ENCODE results near the gene PDE4B. TPM values are rescaled to one million over a fixed set of nuclear protein-coding genes. Genes with fewer than 3 reads are reported as not detected.
A peak's percentile ranks its signal among the peaks of the same experiment; 100 is the strongest.

PDE4B gene
- total RNA-seq, 1 donor from 2014 or later = 0.57 TPM

DNA sequence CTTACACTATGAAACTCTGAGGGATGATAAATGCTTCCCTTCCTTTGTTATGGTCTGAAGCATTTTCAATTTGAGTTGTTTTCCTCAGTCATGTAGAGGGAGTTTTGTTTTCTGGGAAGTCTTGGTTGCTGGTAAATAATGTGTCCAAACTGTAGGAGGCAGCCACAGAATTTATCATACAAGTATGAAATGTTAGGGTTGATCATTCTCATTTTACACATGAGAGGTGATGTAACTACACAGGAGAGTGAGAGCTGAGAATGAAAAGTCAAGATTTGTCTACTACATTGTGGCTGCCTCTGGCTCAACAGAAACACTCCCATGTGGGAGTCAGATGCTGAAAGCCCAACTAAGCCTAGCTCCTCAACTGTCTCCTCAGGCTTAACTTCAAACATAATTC lies 558.8 kb downstream of the PDE4B start:
- Mint-ChIP-seq H3K9me3 (ENCODE audit: low read depth) (no peaks in the 10 kb centered on the region), H3K27me3 (ENCODE audit: low read depth) (no peaks in the 10 kb centered on the region), H3K36me3 (ENCODE audit: low read depth) (no peaks in the 10 kb centered on the region), H3K27ac (ENCODE audit: unreplicated experiment) (no peak overlapping the region), H3K4me3 (ENCODE audit: unreplicated experiment) (no peak overlapping the region), H3K4me1 (ENCODE audit: low read depth) (peaks cover 52% of the 10 kb centered on the region)
- no peak for DNase-seq (ENCODE audit: low spot score)
- TF ChIP-seq, protein P1, sequence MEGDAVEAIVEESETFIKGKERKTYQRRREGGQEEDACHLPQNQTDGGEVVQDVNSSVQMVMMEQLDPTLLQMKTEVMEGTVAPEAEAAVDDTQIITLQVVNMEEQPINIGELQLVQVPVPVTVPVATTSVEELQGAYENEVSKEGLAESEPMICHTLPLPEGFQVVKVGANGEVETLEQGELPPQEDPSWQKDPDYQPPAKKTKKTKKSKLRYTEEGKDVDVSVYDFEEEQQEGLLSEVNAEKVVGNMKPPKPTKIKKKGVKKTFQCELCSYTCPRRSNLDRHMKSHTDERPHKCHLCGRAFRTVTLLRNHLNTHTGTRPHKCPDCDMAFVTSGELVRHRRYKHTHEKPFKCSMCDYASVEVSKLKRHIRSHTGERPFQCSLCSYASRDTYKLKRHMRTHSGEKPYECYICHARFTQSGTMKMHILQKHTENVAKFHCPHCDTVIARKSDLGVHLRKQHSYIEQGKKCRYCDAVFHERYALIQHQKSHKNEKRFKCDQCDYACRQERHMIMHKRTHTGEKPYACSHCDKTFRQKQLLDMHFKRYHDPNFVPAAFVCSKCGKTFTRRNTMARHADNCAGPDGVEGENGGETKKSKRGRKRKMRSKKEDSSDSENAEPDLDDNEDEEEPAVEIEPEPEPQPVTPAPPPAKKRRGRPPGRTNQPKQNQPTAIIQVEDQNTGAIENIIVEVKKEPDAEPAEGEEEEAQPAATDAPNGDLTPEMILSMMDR (IDR thresholded peaks at IDR 0.05) = peak; percentile 8

DNA sequence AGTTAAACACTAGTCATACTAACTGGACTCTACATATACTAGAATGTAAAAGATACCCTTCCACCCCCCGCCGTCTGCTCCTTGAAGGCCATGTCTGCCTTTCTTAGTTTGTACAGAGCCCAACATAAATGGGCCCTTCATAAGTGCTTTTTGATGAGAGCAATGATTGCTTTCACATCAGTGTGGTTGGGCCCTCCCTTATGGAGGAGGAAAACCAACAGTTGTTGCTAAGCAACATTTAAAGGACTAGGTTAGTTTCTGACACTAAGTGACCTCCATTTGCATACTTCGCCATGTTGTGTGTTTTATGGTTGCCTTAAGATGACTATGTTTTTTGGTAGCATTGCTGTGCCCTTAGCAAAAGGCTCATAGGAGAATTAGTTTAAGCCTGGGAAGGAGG lies 559.2 kb downstream of the PDE4B start:
- Mint-ChIP-seq H3K27me3 (ENCODE audit: low read depth) (no peaks in the 10 kb centered on the region), H3K4me1 (ENCODE audit: low read depth) (peaks cover 52% of the 10 kb centered on the region), H3K27ac (ENCODE audit: unreplicated experiment) (no peak overlapping the region), H3K9me3 (ENCODE audit: low read depth) (no peaks in the 10 kb centered on the region), H3K36me3 (ENCODE audit: low read depth) (no peaks in the 10 kb centered on the region), H3K4me3 (ENCODE audit: unreplicated experiment) (no peak overlapping the region)
- DNase-seq (ENCODE audit: low spot score) = no peak
- TF ChIP-seq, protein P1 (IDR thresholded peaks at IDR 0.05) = no peak

DNA sequence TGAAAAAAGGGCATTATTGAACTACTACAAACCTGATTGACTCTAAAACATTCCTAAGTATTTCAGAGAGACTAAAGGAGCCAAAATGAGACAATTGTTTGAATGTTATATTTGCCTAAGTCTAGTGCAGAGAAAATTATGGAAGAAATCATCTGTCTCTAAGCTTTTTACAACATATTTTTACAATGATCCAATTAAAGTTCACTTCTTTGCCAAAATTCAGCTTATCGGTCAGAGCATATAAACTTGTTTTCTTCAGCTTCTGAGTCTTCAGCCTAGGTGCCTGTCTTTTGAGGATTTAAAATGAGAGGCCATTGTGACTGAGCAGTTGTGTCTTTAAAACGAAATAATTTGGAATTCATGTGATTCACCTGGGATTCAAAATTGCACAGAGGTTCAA lies 560.1 kb downstream of the PDE4B start:
- TF ChIP-seq, protein P1 (IDR thresholded peaks at IDR 0.05) = no peak
- no peak for DNase-seq (ENCODE audit: low spot score)
- H3K36me3 Mint-ChIP-seq (ENCODE audit: low read depth) = no peaks in the 10 kb centered on the region
- no peak overlapping the region for H3K4me3 Mint-ChIP-seq (ENCODE audit: unreplicated experiment)
- H3K4me1 Mint-ChIP-seq (ENCODE audit: low read depth) = peaks cover 52% of the 10 kb centered on the region
- no peak overlapping the region for H3K27ac Mint-ChIP-seq (ENCODE audit: unreplicated experiment)
- no peaks in the 10 kb centered on the region for H3K9me3 Mint-ChIP-seq (ENCODE audit: low read depth)
- H3K27me3 Mint-ChIP-seq (ENCODE audit: low read depth) = no peaks in the 10 kb centered on the region

DNA sequence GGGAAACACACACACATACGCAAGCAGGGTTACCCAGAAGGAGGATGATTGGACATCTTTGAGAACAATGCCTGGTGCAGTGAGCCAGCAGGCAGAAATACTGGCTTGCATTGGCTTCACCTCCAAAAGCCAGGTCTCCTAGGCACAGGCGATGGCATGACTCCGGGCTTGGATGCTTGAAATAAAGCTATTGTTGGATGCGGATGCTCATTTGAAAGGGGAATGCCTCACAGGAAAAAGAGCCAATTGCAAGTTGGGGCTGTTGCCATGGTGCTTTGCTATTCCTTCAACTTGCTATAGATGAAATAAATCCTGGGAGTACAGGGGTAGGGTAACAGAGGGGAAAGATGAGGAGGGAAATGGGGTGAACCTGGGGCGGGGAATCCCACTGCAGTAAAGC lies 560.6 kb downstream of the PDE4B start:
- no peak overlapping the region for H3K4me3 Mint-ChIP-seq (ENCODE audit: unreplicated experiment)

DNA sequence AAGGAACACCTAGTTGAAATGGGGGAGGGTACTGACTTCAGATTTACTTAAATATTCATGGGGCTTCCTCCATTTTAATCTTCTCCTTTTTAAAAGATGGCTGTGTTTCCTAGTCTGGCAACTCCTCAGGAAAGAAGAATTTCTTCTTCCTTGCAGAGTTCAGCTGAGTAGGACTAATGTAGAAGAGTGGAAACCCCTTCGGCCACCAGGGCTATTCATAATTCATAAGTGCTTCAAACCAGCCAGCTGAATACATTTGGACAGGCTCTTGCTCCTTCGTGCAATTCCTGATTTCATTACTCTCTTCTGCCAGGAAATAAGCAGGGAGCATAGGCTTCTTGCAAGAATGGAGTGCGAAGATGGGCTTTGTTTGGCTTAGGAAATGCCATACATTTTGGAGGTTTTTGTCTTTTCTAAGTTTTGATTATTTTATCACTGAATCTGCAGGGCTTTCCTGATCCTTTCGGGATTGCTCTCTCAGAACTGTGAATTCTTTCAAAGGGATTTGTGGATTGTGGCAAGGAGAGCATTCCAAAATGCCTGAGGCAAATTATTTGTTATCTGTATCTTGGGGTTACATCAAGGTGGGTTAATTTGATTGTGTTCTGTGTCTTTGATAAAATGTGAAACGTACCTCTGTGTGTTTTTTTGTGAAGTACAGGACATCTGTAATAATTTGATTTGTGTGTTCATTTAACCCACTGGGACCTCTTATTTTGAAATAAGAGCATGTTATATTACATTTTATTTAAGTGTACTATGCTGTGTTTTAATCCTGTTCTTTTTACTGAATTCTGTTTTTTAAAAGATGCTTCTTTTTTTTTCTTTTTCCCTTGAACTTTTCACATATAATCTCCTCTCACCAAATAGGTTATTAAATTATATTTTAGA lies 561.9 kb downstream of the PDE4B start:
- H3K9me3 Mint-ChIP-seq (ENCODE audit: low read depth) = no peaks in the 10 kb centered on the region
- no peaks in the 10 kb centered on the region for H3K27me3 Mint-ChIP-seq (ENCODE audit: low read depth)
- no peak for DNase-seq (ENCODE audit: low spot score)
- TF ChIP-seq, protein P1 (IDR thresholded peaks at IDR 0.05) = peak; percentile 46
- no peaks in the 10 kb centered on the region for H3K36me3 Mint-ChIP-seq (ENCODE audit: low read depth)
- H3K4me1 Mint-ChIP-seq (ENCODE audit: low read depth) = peaks cover 52% of the 10 kb centered on the region
- peak overlapping the region; percentile 50 for H3K4me3 Mint-ChIP-seq (ENCODE audit: unreplicated experiment)
- H3K27ac Mint-ChIP-seq (ENCODE audit: unreplicated experiment) = peak overlapping the region; percentile 74

More for the DNA sequence above, 560.6 kb downstream of the PDE4B start:
- H3K36me3 Mint-ChIP-seq (ENCODE audit: low read depth) = no peaks in the 10 kb centered on the region
- TF ChIP-seq, protein P1 (IDR thresholded peaks at IDR 0.05) = no peak
- no peak overlapping the region for H3K27ac Mint-ChIP-seq (ENCODE audit: unreplicated experiment)
- H3K9me3 Mint-ChIP-seq (ENCODE audit: low read depth) = no peaks in the 10 kb centered on the region
- DNase-seq (ENCODE audit: low spot score) = no peak
- no peaks in the 10 kb centered on the region for H3K27me3 Mint-ChIP-seq (ENCODE audit: low read depth)
- H3K4me1 Mint-ChIP-seq (ENCODE audit: low read depth) = peaks cover 52% of the 10 kb centered on the region
